WTC11 (cell line): ENCODE measurements around the gene NINL. TPM values are rescaled to one million over a fixed set of nuclear protein-coding genes. Genes with fewer than 3 reads are reported as not detected.
"Not testable (repeated sequence)": the region's sequence is repeated elsewhere in the genome, so short reads cannot be mapped to it uniquely, and the experiment has no call there.

Experiments used
- ATAC-seq: fragments of 200-7000 bp; cut with Tn5 transposase; 2 replicates; pipeline ENCODE4 v1.10.0; 2021; ENCODE audit warnings: mild to moderate bottlenecking, moderate library complexity
- CTCF ChIA-PET: fragments of 300-600 bp; sonication (Branson Sonifier 250); formaldehyde crosslinking; loops from one replicate; lab custom pipeline; 2021; ENCODE audit warnings: antibody characterized with exemption; lab: Charles Lee
- POLR2A ChIA-PET: fragments of 350-600 bp; sonication (Branson Sonifier 250); formaldehyde crosslinking; loops from one replicate; lab custom pipeline; 2021; ENCODE audit warnings: antibody characterized with exemption; lab: Charles Lee
- DNase-seq: peaks from one replicate; pipeline ENCODE4 v3.0.0; 2021; ENCODE audit warnings: low spot score
- H3K27ac Mint-ChIP-seq: 2 replicates; pipeline ENCODE4 v1.8.0; 2021; ENCODE audit warnings: mixed read lengths
- H3K27me3 Mint-ChIP-seq: 2 replicates; pipeline ENCODE4 v1.8.0; 2021; ENCODE audit warnings: low read depth, mild to moderate bottlenecking, moderate library complexity, mixed read lengths
- H3K36me3 Mint-ChIP-seq: 2 replicates; pipeline ENCODE4 v1.8.0; 2021; ENCODE audit warnings: mixed read lengths
- H3K4me1 Mint-ChIP-seq: 2 replicates; pipeline ENCODE4 v1.8.0; 2022; ENCODE audit warnings: mixed read lengths
- H3K4me3 Mint-ChIP-seq: 2 replicates; pipeline ENCODE4 v1.8.0; 2021; ENCODE audit warnings: mild to moderate bottlenecking, moderate library complexity, mixed read lengths
- H3K9me3 Mint-ChIP-seq: 2 replicates; pipeline ENCODE4 v1.8.0; 2021; ENCODE audit warnings: mixed read lengths
- ATF2 ChIP-seq: sonication (generic); formaldehyde crosslinking; IDR thresholded peaks from 2 replicates; pipeline ENCODE4 v1.8.1; 2022; ENCODE audit warnings: low read depth, missing genetic modification reagents, borderline replicate concordance
- ATF6 ChIP-seq: sonication (generic); formaldehyde crosslinking; IDR thresholded peaks from 2 replicates; pipeline ENCODE4 v1.8.1; 2023; ENCODE audit warnings: mild to moderate bottlenecking, missing genetic modification reagents
- CDX4 ChIP-seq: fragments of 250-450 bp; sonication (Bioruptor Pico); IDR thresholded peaks from 2 replicates; pipeline ENCODE4 v1.9.0; 2021; ENCODE audit warnings: moderate library complexity, mild to moderate bottlenecking, inconsistent platforms, borderline replicate concordance
- EMX1 ChIP-seq: fragments of 250-450 bp; sonication (Bioruptor Pico); IDR thresholded peaks from 2 replicates; pipeline ENCODE4 v1.8.0; 2021; ENCODE audit warnings: mild to moderate bottlenecking
- ESRRA ChIP-seq: sonication (generic); formaldehyde crosslinking; IDR thresholded peaks from 2 replicates; pipeline ENCODE4 v1.8.1; 2022; ENCODE audit warnings: mild to moderate bottlenecking, missing genetic modification reagents, borderline replicate concordance
- FOXK1 ChIP-seq: sonication (generic); formaldehyde crosslinking; IDR thresholded peaks from 2 replicates; pipeline ENCODE4 v1.8.0; 2022; ENCODE audit warnings: mild to moderate bottlenecking, moderate library complexity, missing genetic modification reagents
- GTF2I ChIP-seq: fragments of 250-450 bp; sonication (Bioruptor Pico); conservative IDR thresholded peaks from 2 replicates; pipeline ENCODE4 v1.4.0; 2021; ENCODE audit warnings: mild to moderate bottlenecking
- HMGA2 ChIP-seq: fragments of 250-450 bp; sonication (Bioruptor Pico); IDR thresholded peaks from 2 replicates; pipeline ENCODE4 v1.4.0; 2021; ENCODE audit warnings: mild to moderate bottlenecking, moderate library complexity
- IRF1 ChIP-seq: sonication (generic); formaldehyde crosslinking; IDR thresholded peaks from 2 replicates; pipeline ENCODE4 v1.8.0; 2023; ENCODE audit warnings: missing genetic modification reagents
- JAZF1 ChIP-seq: fragments of 250-450 bp; sonication (Bioruptor Pico); IDR thresholded peaks from 2 replicates; pipeline ENCODE4 v1.9.0; 2021; ENCODE audit warnings: moderate library complexity, mild to moderate bottlenecking, inconsistent platforms
- MXD4 ChIP-seq: fragments of 250-450 bp; sonication (Bioruptor Pico); IDR thresholded peaks from 2 replicates; pipeline ENCODE4 v1.8.0; 2021; ENCODE audit warnings: mild to moderate bottlenecking, moderate library complexity, borderline replicate concordance
- MYBL2 ChIP-seq: sonication (generic); formaldehyde crosslinking; IDR thresholded peaks from 2 replicates; pipeline ENCODE4 v1.8.1; 2023; ENCODE audit warnings: mild to moderate bottlenecking, moderate library complexity, missing genetic modification reagents
- NR1H2 ChIP-seq: sonication (generic); formaldehyde crosslinking; IDR thresholded peaks from 2 replicates; pipeline ENCODE4 v1.9.0; 2021; ENCODE audit warnings: mild to moderate bottlenecking, moderate library complexity, missing genetic modification reagents
- TEAD1 ChIP-seq: sonication (generic); formaldehyde crosslinking; IDR thresholded peaks from 2 replicates; pipeline ENCODE4 v1.8.0; 2022; ENCODE audit warnings: mild to moderate bottlenecking, missing genetic modification reagents
- ZBTB21 ChIP-seq: sonication (generic); formaldehyde crosslinking; IDR thresholded peaks from 2 replicates; pipeline ENCODE4 v1.8.1; 2023; ENCODE audit warnings: mild to moderate bottlenecking, missing genetic modification reagents, borderline replicate concordance
- ZNF121 ChIP-seq: sonication (generic); formaldehyde crosslinking; IDR thresholded peaks from 2 replicates; pipeline ENCODE4 v1.8.0; 2023; ENCODE audit warnings: missing genetic modification reagents
- ZNF671 ChIP-seq: fragments of 250-450 bp; sonication (Bioruptor Pico); IDR thresholded peaks from 2 replicates; pipeline ENCODE4 v1.8.0; 2021; ENCODE audit warnings: mild to moderate bottlenecking
- total RNA-seq: library from RNA; stranded (reverse); gene quantifications from 3 replicates; pipeline ENCODE4 v1.2.3, GENCODE V29; 2021

NINL gene
- total RNA-seq, 1 experiment from 2014 or later = 36.0 TPM

- POLR2A ChIA-PET = no interaction called here
Observed at GRCh38 chr20:25632940-25633790, 47.8 kb upstream of the NINL start.

GRCh38 chr20:25630615-25631014 lies 45.3 kb upstream of the NINL start:
- CTCF ChIA-PET = interaction anchor here (0.6 kb wide), 1 partner anchor 77 kb away, joined by 4 read pairs; no protein-coding TSS in a partner anchor
- peaks cover 34% of the 10 kb centered on the region for H3K36me3 Mint-ChIP-seq
- H3K4me3 Mint-ChIP-seq, ATAC-seq, POLR2A ChIA-PET, H3K4me1 Mint-ChIP-seq, DNase-seq, H3K27me3 Mint-ChIP-seq, H3K27ac Mint-ChIP-seq: not testable (repeated sequence)
- H3K9me3 Mint-ChIP-seq = peaks cover 48% of the 10 kb centered on the region

More at GRCh38 chr20:25632940-25633790, 47.8 kb upstream of the NINL start:
- Mint-ChIP-seq H3K27ac (no peak overlapping the region), H3K4me3 (no peak overlapping the region), H3K4me1 (no peaks in the 10 kb centered on the region), H3K9me3 (peaks cover 57% of the 10 kb centered on the region), H3K36me3 (peaks cover 47% of the 10 kb centered on the region), H3K27me3 (peaks cover 7% of the 10 kb centered on the region; the same call in 1 of the 2 replicates)
- TF ChIP-seq ZNF121 (CRISPR knock-in tag) (no peak), TEAD1 (no peak)
- DNase-seq (no peak), ATAC-seq (no peak)
- CTCF ChIA-PET = no interaction called here

- Mint-ChIP-seq H3K4me3 (no peak overlapping the region), H3K36me3 (peaks cover 28% of the 10 kb centered on the region), H3K9me3 (peaks cover 41% of the 10 kb centered on the region), H3K4me1 (peaks cover 6% of the 10 kb centered on the region), H3K27ac (no peak overlapping the region), H3K27me3 (peaks cover 14% of the 10 kb centered on the region)
- ChIA-PET CTCF (interaction anchor here (0.6 kb wide), 1 partner anchor 77 kb away, joined by 4 read pairs; no protein-coding TSS in a partner anchor), POLR2A (no interaction called here)
- ATAC-seq = no peak
- TF ChIP-seq IRF1 = no peak
- TF ChIP-seq GTF2I = no peak
- TF ChIP-seq HMGA2 (CRISPR knock-in tag) = no peak
- no peak for TF ChIP-seq MYBL2 (CRISPR knock-in tag)
- no peak for TF ChIP-seq ATF6 (CRISPR knock-in tag)
- no peak for TF ChIP-seq EMX1 (CRISPR knock-in tag)
- no peak for TF ChIP-seq TEAD1
- TF ChIP-seq JAZF1 (CRISPR knock-in tag) = no peak
- no peak for TF ChIP-seq CDX4 (CRISPR knock-in tag)
- TF ChIP-seq NR1H2 (CRISPR knock-in tag) = no peak
- no peak for TF ChIP-seq ZNF671 (CRISPR knock-in tag)
- no peak for TF ChIP-seq ESRRA (CRISPR knock-in tag)
- TF ChIP-seq MXD4 (CRISPR knock-in tag) = no peak
- TF ChIP-seq ATF2 (CRISPR knock-in tag) = no peak
- TF ChIP-seq ZBTB21 (CRISPR knock-in tag) = no peak
- TF ChIP-seq FOXK1 = no peak
- DNase-seq = no peak
Observed at GRCh38 chr20:25629816-25630499, 44.6 kb upstream of the NINL start.
